ENCODE measurements around the gene MRPL55. TPM values are rescaled to one million over a fixed set of nuclear protein-coding genes. Genes with fewer than 3 reads are reported as not detected.

The MRPL55 gene
- total and polyA plus RNA-seq, 2 of the 13 experiments (the other 11 are each of a cell fraction or from before 2014, with no cell fraction given) = 58.6 to 92.9 TPM

- TF ChIP-seq, protein P1, sequence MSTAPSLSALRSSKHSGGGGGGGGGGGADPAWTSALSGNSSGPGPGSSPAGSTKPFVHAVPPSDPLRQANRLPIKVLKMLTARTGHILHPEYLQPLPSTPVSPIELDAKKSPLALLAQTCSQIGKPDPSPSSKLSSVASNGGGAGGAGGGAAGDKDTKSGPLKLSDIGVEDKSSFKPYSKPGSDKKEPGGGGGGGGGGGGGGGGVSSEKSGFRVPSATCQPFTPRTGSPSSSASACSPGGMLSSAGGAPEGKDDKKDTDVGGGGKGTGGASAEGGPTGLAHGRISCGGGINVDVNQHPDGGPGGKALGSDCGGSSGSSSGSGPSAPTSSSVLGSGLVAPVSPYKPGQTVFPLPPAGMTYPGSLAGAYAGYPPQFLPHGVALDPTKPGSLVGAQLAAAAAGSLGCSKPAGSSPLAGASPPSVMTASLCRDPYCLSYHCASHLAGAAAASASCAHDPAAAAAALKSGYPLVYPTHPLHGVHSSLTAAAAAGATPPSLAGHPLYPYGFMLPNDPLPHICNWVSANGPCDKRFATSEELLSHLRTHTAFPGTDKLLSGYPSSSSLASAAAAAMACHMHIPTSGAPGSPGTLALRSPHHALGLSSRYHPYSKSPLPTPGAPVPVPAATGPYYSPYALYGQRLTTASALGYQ (CRISPR knock-in tag; IDR thresholded peaks at IDR 0.05) = no peak
- TF ChIP-seq ARHGAP35 (CRISPR knock-in tag; IDR thresholded peaks at IDR 0.05; ENCODE audit: borderline replicate concordance) (0 out of 2 replicates have a peak, but pooled peaks have one; percentile 21), PHF20 (CRISPR knock-in tag; IDR thresholded peaks at IDR 0.05) (no peak), ZFP1 (CRISPR knock-in tag; IDR thresholded peaks at IDR 0.05) (no peak), ZNF766 (CRISPR knock-in tag; IDR thresholded peaks at IDR 0.05; ENCODE audit: borderline replicate concordance) (no peak), SMARCC2 (IDR thresholded peaks at IDR 0.05) (no peak), PAWR (CRISPR knock-in tag; IDR thresholded peaks at IDR 0.05; ENCODE audit: borderline replicate concordance) (no peak), ZNF660 (CRISPR knock-in tag; IDR thresholded peaks at IDR 0.05; ENCODE audit: borderline replicate concordance, low read depth) (no peak), ZNF496 (CRISPR knock-in tag; IDR thresholded peaks at IDR 0.05; ENCODE audit: insufficient replicate concordance) (no peak), YEATS4 (CRISPR knock-in tag; IDR thresholded peaks at IDR 0.05; ENCODE audit: borderline replicate concordance) (0 out of 2 replicates have a peak, but pooled peaks have one; percentile 16), REST (IDR thresholded peaks at IDR 0.05; ENCODE audit: borderline replicate concordance in 1 of 2, low read depth in 1 of 2, low read length in 2 of 2) (no peak), ZFP90 (CRISPR knock-in tag; IDR thresholded peaks at IDR 0.05; ENCODE audit: borderline replicate concordance) (no peak), ZNF317 (CRISPR knock-in tag; IDR thresholded peaks at IDR 0.05) (0 out of 2 replicates have a peak, but pooled peaks have one; percentile 18), TGIF2 (CRISPR knock-in tag; IDR thresholded peaks at IDR 0.05) (no peak), ZNF792 (CRISPR knock-in tag; IDR thresholded peaks at IDR 0.05) (no peak), CCDC6 (CRISPR knock-in tag; IDR thresholded peaks at IDR 0.05) (peak; percentile 31; the same call in 1 of the 2 replicates), BCLAF1 (IDR thresholded peaks at IDR 0.05) (no peak), SALL1 (CRISPR knock-in tag; IDR thresholded peaks at IDR 0.05) (0 out of 2 replicates have a peak, but pooled peaks have one; percentile 18), ZSCAN31 (CRISPR knock-in tag; IDR thresholded peaks at IDR 0.05; ENCODE audit: low read depth) (peak; percentile 23; the same call in 1 of the 2 replicates), ZNF331 (CRISPR knock-in tag; IDR thresholded peaks at IDR 0.05) (no peak)
These were observed 25.9 kb downstream of the MRPL55 start (continued) for GRCh38 chr1:228082918-228083870.

All from HepG2 (cell line).